ENCODE results near the gene SRSF6. TPM values are rescaled to one million over a fixed set of nuclear protein-coding genes. Genes with fewer than 3 reads are reported as not detected.
A peak's percentile ranks its signal among the peaks of the same experiment; 100 is the strongest.
"Not testable (repeated sequence)": the region's sequence is repeated elsewhere in the genome, so short reads cannot be mapped to it uniquely, and the experiment has no call there.

SRSF6 gene
- total RNA-seq, 1 donor from 2014 or later: 42.9 TPM

DNA sequence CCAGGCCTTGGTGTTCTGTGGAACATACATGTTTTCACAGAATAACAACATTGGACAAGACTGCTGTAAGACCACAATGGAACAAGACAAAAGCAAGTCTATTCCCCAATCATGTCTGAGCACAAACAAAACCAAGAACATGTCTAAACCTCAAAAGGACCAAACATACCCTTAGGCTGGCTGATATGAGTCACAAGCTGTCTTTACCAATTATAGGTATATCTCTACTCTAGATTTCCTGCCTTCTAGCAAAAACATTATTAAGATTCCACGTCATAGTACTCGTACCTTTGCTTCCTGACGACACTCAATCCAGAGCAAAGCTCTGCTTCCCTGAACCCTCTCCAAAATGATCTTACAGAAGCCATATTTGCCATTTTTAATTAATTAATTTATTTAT is 34.4 kb downstream of the SRSF6 start:
- TF ChIP-seq, protein P1, sequence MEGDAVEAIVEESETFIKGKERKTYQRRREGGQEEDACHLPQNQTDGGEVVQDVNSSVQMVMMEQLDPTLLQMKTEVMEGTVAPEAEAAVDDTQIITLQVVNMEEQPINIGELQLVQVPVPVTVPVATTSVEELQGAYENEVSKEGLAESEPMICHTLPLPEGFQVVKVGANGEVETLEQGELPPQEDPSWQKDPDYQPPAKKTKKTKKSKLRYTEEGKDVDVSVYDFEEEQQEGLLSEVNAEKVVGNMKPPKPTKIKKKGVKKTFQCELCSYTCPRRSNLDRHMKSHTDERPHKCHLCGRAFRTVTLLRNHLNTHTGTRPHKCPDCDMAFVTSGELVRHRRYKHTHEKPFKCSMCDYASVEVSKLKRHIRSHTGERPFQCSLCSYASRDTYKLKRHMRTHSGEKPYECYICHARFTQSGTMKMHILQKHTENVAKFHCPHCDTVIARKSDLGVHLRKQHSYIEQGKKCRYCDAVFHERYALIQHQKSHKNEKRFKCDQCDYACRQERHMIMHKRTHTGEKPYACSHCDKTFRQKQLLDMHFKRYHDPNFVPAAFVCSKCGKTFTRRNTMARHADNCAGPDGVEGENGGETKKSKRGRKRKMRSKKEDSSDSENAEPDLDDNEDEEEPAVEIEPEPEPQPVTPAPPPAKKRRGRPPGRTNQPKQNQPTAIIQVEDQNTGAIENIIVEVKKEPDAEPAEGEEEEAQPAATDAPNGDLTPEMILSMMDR (conservative IDR thresholded peaks at IDR 0.05; ENCODE audit: low read depth, low read length): no peak
- H3K4me3 ChIP-seq (ENCODE audit: low read depth, low read length): no peak overlapping the region
- no peak for DNase-seq (ENCODE audit: low read depth)

DNA sequence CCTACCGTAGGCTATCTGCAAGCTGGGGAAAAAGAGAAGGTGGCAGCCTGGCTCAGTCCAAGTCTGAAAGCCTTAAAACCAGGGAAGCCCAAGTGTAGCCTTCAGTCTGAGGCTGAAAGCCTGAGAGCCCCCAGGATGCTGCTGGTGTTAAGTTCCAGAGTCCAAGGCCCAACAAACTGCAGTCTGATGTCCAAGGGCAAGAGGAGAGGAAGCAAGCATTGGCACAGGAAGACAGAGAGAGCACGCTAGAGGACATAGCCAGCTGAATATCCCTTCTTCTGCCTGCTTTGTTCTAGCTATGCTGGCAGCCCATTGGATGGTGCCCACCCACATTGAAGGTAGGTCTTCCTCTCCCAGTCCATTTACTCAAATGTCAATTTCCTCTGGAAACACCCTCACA is 37.7 kb downstream of the SRSF6 start:
- no peak for DNase-seq (ENCODE audit: low read depth)
- TF ChIP-seq, protein P1 (conservative IDR thresholded peaks at IDR 0.05; ENCODE audit: low read depth, low read length): no peak
- H3K4me3 ChIP-seq (ENCODE audit: low read depth, low read length): no peak overlapping the region

DNA sequence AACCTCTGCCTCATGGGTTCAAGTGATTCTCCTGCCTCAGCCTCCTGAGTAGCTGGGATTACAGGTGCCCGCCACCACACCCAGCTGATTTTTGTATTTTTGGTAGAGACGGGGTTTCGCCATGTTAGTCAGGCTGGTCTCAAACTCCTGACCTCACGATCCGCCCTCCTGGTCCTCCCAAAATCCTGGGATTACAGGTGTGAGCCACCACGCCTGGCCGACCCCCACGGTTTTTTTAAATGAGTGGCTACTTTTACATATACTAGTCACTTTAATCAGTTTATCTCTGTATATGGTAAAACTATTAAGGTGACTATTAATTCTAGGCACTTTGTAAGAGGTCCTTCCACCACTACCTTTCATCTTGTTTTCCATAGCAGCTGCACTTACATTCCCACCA is 44.3 kb downstream of the SRSF6 start:
- H3K4me3 ChIP-seq (ENCODE audit: low read depth, low read length); DNase-seq (ENCODE audit: low read depth): not testable (repeated sequence)

DNA sequence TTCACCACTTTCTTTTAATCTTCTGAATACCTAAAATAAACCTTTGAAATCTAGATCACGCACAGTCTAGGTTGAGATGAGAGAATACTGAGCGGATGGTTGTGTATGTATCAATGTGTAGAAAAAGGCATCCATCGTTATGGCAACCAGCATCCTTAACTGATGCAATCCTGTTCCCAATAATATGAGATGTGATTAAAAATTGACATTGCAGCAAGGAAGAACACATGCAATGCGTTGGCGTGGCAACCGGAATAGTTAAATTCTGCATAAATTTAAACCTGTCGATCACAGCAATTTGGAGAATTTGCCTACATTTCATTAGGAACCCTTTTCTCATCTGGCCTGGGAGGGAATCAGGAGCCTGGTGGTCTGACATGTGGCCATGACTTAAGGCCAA is 48.5 kb downstream of the SRSF6 start:
- DNase-seq (ENCODE audit: low read depth): no peak
- TF ChIP-seq, protein P1 (conservative IDR thresholded peaks at IDR 0.05; ENCODE audit: low read depth, low read length): no peak

DNA sequence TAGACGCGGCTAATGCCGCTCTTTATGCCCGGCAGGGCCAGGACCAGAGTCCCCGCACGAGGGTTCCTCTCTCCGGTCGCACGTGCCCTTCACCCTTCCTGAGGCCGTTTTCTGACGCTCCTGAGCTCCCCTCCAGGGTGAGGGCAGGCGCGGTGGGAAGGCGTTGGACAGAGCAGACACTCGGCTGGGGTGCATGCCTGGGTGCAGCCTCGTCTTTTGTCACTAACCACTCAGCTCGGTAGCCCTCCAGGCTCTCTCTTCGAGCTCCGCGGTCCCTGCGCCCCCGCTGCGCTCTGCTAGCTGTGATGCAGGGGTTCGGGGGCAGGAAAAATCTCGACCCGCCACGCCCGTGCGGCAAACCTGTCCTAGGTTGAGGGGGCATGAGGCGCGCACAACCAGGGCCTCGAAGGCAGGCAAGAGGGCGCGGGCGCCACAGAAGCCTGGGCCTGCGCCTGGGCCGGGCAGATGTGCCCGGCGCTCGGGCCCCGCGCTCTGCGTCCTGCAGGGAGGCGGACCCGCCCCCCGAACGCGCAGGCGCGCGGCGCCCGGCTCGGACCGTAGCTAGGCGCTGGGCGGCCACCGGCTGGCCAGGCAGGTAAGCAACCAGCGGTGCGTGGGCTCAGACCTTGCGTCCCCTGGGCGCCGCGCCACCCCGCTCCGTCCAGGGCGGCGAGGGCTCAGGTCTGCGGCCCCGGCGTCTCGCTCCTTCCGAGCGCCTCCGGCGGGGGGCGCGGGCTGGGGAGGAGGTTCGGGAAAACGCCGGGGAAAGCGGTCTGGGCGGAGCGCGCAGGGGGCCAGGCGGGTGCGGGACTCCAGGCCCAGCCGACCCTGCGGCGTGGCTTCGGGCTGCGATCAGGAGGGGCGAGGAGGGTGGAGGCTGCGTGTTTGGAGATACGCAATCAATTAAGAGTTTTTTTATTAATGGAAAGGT is 49.7 kb downstream of the SRSF6 start, which contains the start of gene L3MBTL1:
Gene L3MBTL1 (plus strand): TSS at position 548 of the 931 bp plus-strand sequence. CDS start 5,807 bp downstream, outside the sequence.
- no peak for DNase-seq (ENCODE audit: low read depth)
- TF ChIP-seq, protein P1 (conservative IDR thresholded peaks at IDR 0.05; ENCODE audit: low read depth, low read length): no peak
- H3K4me3 ChIP-seq (ENCODE audit: low read depth, low read length): peak within 1 kb of the TSS; percentile 76

More for the DNA sequence above, 48.5 kb downstream of the SRSF6 start:
- no peak overlapping the region for H3K4me3 ChIP-seq (ENCODE audit: low read depth, low read length)

DNA sequence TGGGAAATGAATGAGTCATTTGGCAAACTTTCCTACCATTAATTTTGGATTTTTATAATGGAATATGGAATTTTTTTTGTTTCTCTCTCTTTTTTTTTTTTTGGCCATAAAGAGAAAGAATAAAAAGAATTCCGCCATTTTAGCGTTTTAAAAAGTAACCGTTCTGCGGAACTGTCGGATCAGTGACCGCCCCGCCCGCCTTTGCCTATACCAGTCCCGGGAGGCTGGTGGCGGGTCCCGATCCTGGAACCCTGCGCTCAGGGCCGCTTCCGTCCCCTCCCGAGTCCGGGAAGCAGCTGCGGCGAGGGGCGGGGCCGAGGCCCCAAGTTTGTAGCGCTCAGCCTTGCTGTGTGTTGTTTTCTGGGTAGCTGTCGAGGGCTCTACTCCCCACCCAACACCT is 50.4 kb downstream of the SRSF6 start:
- DNase-seq (ENCODE audit: low read depth): no peak
- TF ChIP-seq, protein P1 (conservative IDR thresholded peaks at IDR 0.05; ENCODE audit: low read depth, low read length): no peak
- peak overlapping the region; percentile 76 for H3K4me3 ChIP-seq (ENCODE audit: low read depth, low read length)

DNA sequence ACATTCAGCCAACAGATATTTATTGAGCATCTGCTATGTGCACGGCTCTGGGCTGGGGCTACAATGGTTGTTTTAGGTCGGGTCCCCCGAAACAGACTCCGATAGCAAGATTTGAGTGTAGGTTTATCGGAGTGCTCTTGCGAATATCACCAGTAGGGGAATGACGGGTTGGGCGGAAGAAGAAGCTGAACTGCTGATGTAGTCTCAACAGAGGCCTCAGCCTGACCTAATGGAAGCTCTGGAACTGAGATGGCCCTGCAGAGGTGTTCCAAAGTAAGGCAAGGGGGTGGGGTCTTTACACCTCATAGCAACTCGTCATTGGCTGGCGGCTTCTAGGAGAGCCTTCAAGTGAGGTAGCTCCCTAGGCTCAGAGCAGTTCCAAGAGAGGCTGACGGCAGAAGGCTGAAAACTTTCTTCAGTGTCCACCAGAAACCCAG is 50.9 kb downstream of the SRSF6 start:
- peak overlapping the region; percentile 76 for H3K4me3 ChIP-seq (ENCODE audit: low read depth, low read length)
- no peak for DNase-seq (ENCODE audit: low read depth)
- TF ChIP-seq, protein P1 (conservative IDR thresholded peaks at IDR 0.05; ENCODE audit: low read depth, low read length): no peak

All from epithelial cell of proximal tubule (primary cell).